Neutrophil (primary cell): Measurements from ENCODE around the gene SLC9A7.
A peak's percentile ranks its signal among the peaks of the same experiment; 100 is the strongest.

Source experiments
- H3K27ac ChIP-seq: fragments of 200-600 bp; sonication (generic); 2 replicates; pipeline ENCODE4 v1.5.1; 2016; ENCODE audit warnings: mild to moderate bottlenecking, moderate library complexity
- H3K27me3 ChIP-seq: fragments of 200-600 bp; sonication (generic); 2 replicates; pipeline ENCODE4 v1.6.0; 2016; ENCODE audit warnings: mild to moderate bottlenecking
- H3K36me3 ChIP-seq: fragments of 200-600 bp; sonication (generic); 2 replicates; pipeline ENCODE4 v1.5.1; 2017
- H3K4me1 ChIP-seq, 2 experiments: fragments of 200-600 bp in 1 of 2; sonication (generic) in 1 of 2; 1 replicate in 1 of 2; 2 replicates in 1 of 2; pipeline versions ENCODE4 v1.5.1 to v1.6.1; 2013 to 2016; ENCODE audit warnings: low read depth in 1 of 2, low read length in 1 of 2, mild to moderate bottlenecking in 1 of 2, moderate library complexity in 1 of 2; ENCODE audit not compliant: control insufficient read depth in 1 of 2, insufficient read depth in 1 of 2
- H3K4me3 ChIP-seq, 2 experiments: fragments of 200-600 bp in 1 of 2; sonication (generic) in 1 of 2; 1 replicate in 1 of 2; 2 replicates in 1 of 2; pipeline ENCODE4 v1.5.1; 2013 to 2016; ENCODE audit warnings: low read depth in 1 of 2, low read length in 1 of 2, mild to moderate bottlenecking in 1 of 2, moderate library complexity in 1 of 2
- H3K9me3 ChIP-seq: fragments of 200-600 bp; sonication (generic); 2 replicates; pipeline ENCODE4 v1.5.1; 2016
- CTCF ChIP-seq: fragments of 200-600 bp; sonication (generic); IDR thresholded peaks from 2 replicates; pipeline ENCODE4 v1.5.1; 2016; ENCODE audit warnings: antibody characterized with exemption

The SLC9A7 gene

GRCh38 chrX:46589977-46590723, 168.8 kb downstream of the SLC9A7 start:
- H3K9me3 ChIP-seq = no peaks in the 10 kb centered on the region
- peaks cover 9 to 10% of the 10 kb centered on the region in 2 experiments for H3K4me1 ChIP-seq
- no peak overlapping the region for H3K4me3 ChIP-seq
- H3K27me3 ChIP-seq = no peaks in the 10 kb centered on the region
- TF ChIP-seq CTCF = no peak
- no peaks in the 10 kb centered on the region for H3K36me3 ChIP-seq
- no peak overlapping the region for H3K27ac ChIP-seq

- TF ChIP-seq CTCF = no peak
- no peaks in the 10 kb centered on the region for H3K27me3 ChIP-seq
- peaks cover 9 to 10% of the 10 kb centered on the region in 2 experiments for H3K4me1 ChIP-seq
- H3K27ac ChIP-seq = peak overlapping the region; percentile 71
- H3K4me3 ChIP-seq = no peak overlapping the region
- no peaks in the 10 kb centered on the region for H3K9me3 ChIP-seq
- H3K36me3 ChIP-seq = no peaks in the 10 kb centered on the region
Measured at GRCh38 chrX:46588263-46588662, 170.7 kb downstream of the SLC9A7 start.

- no peak for TF ChIP-seq CTCF
- Histone ChIP-seq H3K4me1 (peaks cover 9 to 10% of the 10 kb centered on the region in 2 experiments), H3K27me3 (no peaks in the 10 kb centered on the region), H3K9me3 (no peaks in the 10 kb centered on the region), H3K27ac (peak overlapping the region; percentile 71), H3K4me3 (no peak overlapping the region), H3K36me3 (no peaks in the 10 kb centered on the region)
Measured at GRCh38 chrX:46587753-46588171, 171.2 kb downstream of the SLC9A7 start.

- Histone ChIP-seq H3K27me3 (no peaks in the 10 kb centered on the region), H3K9me3 (no peaks in the 10 kb centered on the region), H3K4me1 (peaks cover 9 to 10% of the 10 kb centered on the region in 2 experiments), H3K4me3 (no peak overlapping the region), H3K27ac (peak overlapping the region; percentile 71), H3K36me3 (no peaks in the 10 kb centered on the region)
- no peak for TF ChIP-seq CTCF
Measured at GRCh38 chrX:46587158-46587557, 171.8 kb downstream of the SLC9A7 start.

GRCh38 chrX:46584736-46585135, 174.2 kb downstream of the SLC9A7 start:
- H3K27ac ChIP-seq = no peak overlapping the region

More at GRCh38 chrX:46584736-46585135, 174.2 kb downstream of the SLC9A7 start:
- no peak for TF ChIP-seq CTCF
- Histone ChIP-seq H3K36me3 (no peaks in the 10 kb centered on the region), H3K4me1 (peaks cover 9 to 10% of the 10 kb centered on the region in 2 experiments), H3K27me3 (no peaks in the 10 kb centered on the region), H3K4me3 (no peak overlapping the region), H3K9me3 (no peaks in the 10 kb centered on the region)
